HAP-1 (cell line): ENCODE results near the gene PRPH.
A peak's percentile ranks its signal among the peaks of the same experiment; 100 is the strongest.

Source experiments
- DNase-seq, 2 experiments: peaks; one replicate each; pipeline ENCODE4 v3.0.0-alpha.2; 2016 to 2020; ENCODE audit warnings: low spot score in 2 of 2
- H3K27me3 ChIP-seq: fragments of 250-450 bp; sonication (Bioruptor Pico); 2 replicates; pipeline ENCODE4 v1.5.1; 2020; ENCODE audit warnings: low read depth, mild to moderate bottlenecking, moderate library complexity
- H3K36me3 ChIP-seq: fragments of 250-450 bp; sonication (Bioruptor Pico); replicated peaks from 2 replicates; pipeline ENCODE4 v1.5.1; 2020; ENCODE audit warnings: mild to moderate bottlenecking
- H3K4me1 ChIP-seq: fragments of 250-450 bp; sonication (Bioruptor Pico); 2 replicates; pipeline ENCODE4 v1.5.1; 2020; ENCODE audit warnings: mild to moderate bottlenecking
- H3K4me3 ChIP-seq: fragments of 250-450 bp; sonication (Bioruptor Pico); 2 replicates; pipeline ENCODE4 v1.5.1; 2020; ENCODE audit warnings: mild to moderate bottlenecking, moderate library complexity
- H3K9me3 ChIP-seq: fragments of 250-450 bp; sonication (Bioruptor Pico); 2 replicates; pipeline ENCODE4 v1.5.1; 2020; ENCODE audit warnings: mild to moderate bottlenecking, moderate library complexity
- in situ Hi-C: fragments of 300-500 bp; cut with MboI; formaldehyde crosslinking; loops from 3 replicates; pipeline ENCODE4 v1.14.3; 2020; ENCODE audit warnings: low sequenced_read_pairs, inconsistent platforms, mixed read lengths

Gene PRPH

DNA sequence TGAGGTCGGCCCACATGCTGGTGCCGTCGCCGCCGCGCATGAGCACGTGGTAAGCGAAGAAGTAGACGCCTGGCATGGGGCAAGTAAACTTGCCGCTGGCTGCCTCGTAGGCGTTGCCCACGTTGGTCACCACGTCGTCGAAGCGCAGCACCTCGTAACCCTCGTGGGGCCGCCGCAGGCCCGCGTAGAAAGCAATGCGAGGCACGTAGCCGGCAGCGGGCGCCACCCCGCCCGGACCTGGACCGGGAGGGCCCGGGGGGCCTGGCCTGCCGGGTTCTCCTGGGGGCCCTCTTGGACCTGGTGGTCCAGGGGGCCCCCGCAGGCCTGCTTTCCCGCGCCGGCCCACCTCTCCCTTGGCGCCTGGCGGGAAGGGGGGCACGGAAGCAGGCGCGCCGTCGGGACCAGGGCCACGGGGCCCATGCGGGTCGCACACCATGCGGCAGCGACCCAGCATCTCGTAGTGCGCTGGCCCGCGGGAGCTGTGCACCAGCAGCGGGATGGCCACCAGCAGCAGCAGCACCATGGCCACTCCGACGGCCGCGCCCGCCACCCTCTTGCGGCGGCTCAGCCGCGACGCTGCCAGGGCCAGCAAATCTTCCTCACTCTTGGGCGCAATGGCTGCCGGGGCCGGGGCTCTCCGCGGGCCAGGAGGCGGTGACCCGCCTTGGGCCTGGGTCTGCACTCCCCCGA lies 41.2 kb downstream of the PRPH start:
- DNase-seq = no peak

DNA sequence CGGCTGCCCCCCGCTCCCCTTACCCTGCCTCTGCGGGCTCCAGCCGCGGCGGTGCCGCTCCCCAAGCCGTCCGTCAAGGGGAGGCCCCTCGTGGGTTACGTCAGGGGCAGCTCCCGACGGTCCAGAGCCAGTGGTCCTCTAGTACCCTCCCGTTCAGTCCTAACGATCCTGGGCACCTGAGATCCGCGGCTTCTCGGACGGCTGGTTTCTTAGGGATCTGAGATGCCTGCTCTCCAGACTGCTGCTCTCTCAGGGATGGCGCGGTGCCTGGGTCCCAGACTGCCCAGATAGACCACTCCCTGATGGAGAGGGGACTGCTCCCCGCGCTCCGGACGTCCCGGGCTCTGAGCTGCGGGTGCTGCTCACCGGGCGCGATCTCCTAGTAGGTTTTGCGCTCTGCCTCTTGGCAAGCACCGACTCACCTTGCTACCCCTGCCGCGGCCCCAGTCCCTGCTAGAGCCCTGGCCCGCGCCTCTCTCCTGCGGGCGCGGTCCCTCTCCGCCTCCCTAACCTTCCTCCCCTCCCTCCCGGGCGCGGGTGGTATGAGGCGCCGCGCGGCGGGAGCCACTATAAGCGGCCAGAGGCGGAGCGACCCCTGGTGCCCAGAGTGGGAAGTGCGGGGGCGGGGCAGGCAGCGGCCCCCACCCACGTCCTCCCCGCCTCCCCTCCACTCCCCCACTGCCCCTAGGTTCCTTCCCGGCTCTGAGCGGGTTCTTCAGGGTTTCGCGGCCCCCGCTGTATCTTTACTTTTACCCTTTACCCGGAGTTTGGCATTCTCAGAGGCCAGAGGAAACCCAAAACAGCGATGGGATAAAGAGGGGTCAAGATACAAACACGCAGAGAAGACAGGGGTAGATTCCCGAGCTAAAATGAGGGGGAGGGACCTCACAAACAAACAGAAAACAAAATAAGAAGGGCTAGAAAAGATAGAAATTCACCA lies 42.0 kb downstream of the PRPH start, which contains the start of gene C1QL4:
C1QL4 (minus strand) TSS at position 544 of the 940 bp plus-strand sequence. CDS start 711 bp downstream, outside the sequence.
- H3K27me3 ChIP-seq = no peaks in the 10 kb centered on the region
- in situ Hi-C loops = no loop called here

More for the DNA sequence above, 41.2 kb downstream of the PRPH start:
- no peaks in the 10 kb centered on the region for H3K27me3 ChIP-seq
- in situ Hi-C loops = no loop called here
- peak overlapping the region; percentile 68 for H3K4me3 ChIP-seq
- peaks cover 10% of the 10 kb centered on the region; the same call in 1 of the 2 replicates for H3K4me1 ChIP-seq
- peaks cover 14% of the 10 kb centered on the region for H3K36me3 ChIP-seq
- H3K9me3 ChIP-seq = no peaks in the 10 kb centered on the region

DNA sequence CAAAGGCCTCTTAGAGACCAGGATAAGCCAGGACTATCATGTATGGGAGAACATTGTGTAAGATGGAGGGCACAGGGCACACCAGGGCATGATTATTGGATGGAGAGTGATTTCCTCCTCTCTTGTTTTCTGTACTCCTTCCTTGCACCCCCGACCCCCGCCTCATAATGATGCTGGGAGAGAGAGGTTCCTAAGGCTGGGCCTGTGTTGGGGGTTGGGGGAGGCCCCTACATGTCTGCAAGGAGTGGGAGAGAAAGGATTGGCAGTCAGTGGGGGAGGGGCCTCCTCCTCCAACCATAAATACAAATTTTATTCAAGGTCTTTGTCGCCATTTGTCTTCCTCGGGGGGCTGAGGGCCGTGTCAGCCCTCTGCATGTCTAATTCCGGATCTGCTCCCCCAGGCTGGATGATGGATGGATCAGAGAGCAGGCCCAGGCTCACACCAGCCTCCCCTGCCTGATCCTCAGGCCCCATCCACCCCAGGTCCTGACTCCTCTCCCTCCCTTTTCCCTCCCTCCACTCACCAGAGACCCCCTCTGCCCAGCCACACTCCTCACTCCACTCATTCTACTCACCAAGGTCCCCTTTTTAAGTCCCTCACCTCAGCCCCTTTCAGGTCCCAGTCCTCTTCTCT lies 44.0 kb downstream of the PRPH start:
- Histone ChIP-seq H3K36me3 (no peaks in the 10 kb centered on the region; the same call in 1 of the 2 replicates), H3K27me3 (no peaks in the 10 kb centered on the region), H3K9me3 (no peaks in the 10 kb centered on the region), H3K4me3 (no peak overlapping the region), H3K4me1 (peaks cover 15% of the 10 kb centered on the region)
- in situ Hi-C loops = no loop called here
- no peak for DNase-seq

More for the DNA sequence above, 42.0 kb downstream of the PRPH start, which contains the start of gene C1QL4:
- peaks cover 8% of the 10 kb centered on the region; the same call in 1 of the 2 replicates for H3K4me1 ChIP-seq
- H3K9me3 ChIP-seq = no peaks in the 10 kb centered on the region
- H3K36me3 ChIP-seq = peaks cover 5% of the 10 kb centered on the region
- peak within 1 kb of the TSS; percentile 68 for H3K4me3 ChIP-seq
- DNase-seq = peak; percentile 75 to 96

DNA sequence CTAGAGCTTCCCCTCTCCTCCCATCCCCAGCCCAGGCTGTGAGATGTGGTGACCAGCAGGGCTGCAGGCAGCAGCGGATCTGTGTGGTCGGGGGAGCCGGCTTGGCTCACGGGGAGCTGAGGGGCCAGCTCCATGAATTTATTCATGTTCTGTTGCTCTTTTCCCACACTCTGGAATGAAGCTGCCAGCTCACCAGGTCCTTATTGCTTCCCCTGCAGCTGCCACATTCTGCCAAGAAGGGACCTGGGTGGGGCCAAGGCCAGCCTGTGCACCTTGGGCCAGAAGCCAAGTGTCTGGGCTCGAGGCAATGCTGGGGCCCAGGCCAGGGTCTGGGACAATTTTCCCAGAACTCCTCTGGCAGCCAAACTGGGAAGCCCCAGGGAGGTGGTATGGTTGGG lies 44.5 kb downstream of the PRPH start:
- Histone ChIP-seq H3K36me3 (no peaks in the 10 kb centered on the region; the same call in 1 of the 2 replicates), H3K27me3 (no peaks in the 10 kb centered on the region), H3K9me3 (no peaks in the 10 kb centered on the region), H3K4me1 (peaks cover 15% of the 10 kb centered on the region), H3K4me3 (no peak overlapping the region)
- in situ Hi-C loops = no loop called here
- DNase-seq = no peak

DNA sequence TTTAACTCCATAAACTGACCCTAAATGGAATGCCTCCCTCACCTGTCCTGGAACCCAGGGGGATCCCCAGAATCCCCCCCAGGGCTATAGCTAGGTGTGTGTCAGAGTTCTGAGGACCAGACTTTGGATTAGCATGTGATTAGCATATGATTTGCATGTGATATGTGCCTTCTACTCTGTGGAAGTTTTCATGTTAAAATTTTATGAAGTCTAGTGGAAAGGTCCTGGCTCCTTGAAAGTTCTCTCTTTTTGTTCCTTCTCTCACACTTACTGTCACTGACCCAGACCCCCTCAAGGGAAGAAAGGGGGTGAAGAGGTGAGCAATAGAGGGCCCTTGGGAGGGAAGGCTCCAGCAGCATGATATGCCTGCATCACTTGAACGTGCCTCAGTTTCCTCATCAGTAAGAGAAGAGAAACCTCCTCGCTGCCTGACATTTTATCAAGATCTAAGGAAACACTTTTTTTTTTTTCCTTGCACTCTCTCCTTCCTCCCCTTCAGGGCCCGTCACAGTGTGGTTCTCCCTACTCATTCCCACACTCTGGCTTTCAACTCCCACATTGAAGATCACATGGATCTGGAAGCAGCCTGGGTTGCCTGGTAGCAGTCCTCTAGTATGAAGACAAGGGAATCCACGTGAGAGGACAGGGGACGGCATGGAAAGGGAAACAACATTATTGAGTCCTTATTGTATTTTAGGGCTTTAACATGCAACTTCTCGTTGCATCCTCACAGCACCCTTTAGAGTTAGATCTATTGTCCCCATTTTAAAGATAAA lies 45.3 kb downstream of the PRPH start:
- H3K9me3 ChIP-seq = no peaks in the 10 kb centered on the region
- H3K27me3 ChIP-seq = no peaks in the 10 kb centered on the region
- no peak overlapping the region for H3K4me3 ChIP-seq
- H3K36me3 ChIP-seq = no peaks in the 10 kb centered on the region; the same call in 1 of the 2 replicates
- in situ Hi-C loops = loop anchor here (5.0 kb wide), 1 partner anchor 53 kb away; no protein-coding TSS in a partner anchor
- no peak for DNase-seq
- H3K4me1 ChIP-seq = peaks cover 13% of the 10 kb centered on the region

DNA sequence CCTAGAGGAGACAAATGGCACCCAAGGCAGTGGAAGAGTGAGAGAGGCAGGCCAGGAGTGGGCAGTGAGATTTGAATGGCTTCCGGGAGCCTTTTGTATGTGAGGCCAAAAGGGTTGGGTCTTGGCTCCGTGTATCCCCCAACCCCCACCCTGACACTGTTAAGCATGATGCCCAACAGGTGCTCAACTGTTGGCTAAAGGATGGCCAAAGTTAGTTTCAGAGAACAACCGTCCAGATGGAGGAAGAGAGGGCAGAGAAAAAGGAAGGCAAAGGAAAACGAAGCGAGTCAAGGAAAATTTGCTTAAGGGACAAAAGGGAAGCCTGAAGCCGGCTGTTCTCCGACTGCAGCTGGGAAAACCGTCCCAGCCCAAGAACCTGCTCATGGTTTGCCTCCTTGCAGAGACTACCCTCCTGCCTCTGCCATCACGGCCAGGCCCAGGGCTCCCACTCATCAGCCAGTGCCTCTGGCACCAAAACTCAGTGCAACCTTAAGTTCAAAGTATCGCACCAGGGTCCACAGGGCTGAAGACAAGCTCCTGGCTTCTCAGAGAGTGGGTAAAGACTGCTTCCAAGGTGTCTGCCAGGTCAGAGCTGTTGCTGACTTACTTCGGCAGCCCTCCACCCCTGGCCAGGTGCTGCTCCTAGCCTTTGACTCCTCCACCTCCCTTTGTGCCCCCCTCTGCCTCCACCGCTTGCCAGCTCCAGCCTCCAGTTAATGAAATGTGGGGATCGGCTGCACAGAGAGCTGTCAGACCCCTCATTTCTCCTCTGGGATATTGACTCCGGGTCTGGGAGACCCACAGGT lies 46.2 kb downstream of the PRPH start:
- Histone ChIP-seq H3K27me3 (no peaks in the 10 kb centered on the region), H3K9me3 (no peaks in the 10 kb centered on the region), H3K36me3 (no peaks in the 10 kb centered on the region), H3K4me3 (no peak overlapping the region), H3K4me1 (peaks cover 10% of the 10 kb centered on the region)
- no peak for DNase-seq
- in situ Hi-C loops = loop anchor here (5.0 kb wide), 1 partner anchor 54 kb away; no protein-coding TSS in a partner anchor

DNA sequence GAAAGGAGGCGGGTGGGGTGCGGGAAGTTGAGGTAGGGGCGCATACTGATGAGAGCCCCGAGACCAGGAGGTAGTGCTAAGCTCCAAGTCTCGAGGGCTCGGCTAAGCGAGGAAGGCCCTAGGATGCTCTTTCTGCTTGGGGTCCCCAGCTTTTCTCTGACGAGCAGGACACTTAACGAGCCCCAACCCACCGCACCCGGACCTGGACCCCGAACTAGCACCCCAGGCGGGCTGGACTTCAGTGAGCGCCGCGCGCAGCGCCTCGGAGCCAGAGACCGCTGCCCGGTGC lies 46.8 kb downstream of the PRPH start:
- Histone ChIP-seq H3K4me3 (peak overlapping the region; percentile 39), H3K36me3 (no peaks in the 10 kb centered on the region), H3K27me3 (no peaks in the 10 kb centered on the region), H3K9me3 (no peaks in the 10 kb centered on the region), H3K4me1 (peaks cover 7% of the 10 kb centered on the region)
- DNase-seq = no peak
- in situ Hi-C loops = loop anchor here (5.0 kb wide), 1 partner anchor 54 kb away; no protein-coding TSS in a partner anchor

DNA sequence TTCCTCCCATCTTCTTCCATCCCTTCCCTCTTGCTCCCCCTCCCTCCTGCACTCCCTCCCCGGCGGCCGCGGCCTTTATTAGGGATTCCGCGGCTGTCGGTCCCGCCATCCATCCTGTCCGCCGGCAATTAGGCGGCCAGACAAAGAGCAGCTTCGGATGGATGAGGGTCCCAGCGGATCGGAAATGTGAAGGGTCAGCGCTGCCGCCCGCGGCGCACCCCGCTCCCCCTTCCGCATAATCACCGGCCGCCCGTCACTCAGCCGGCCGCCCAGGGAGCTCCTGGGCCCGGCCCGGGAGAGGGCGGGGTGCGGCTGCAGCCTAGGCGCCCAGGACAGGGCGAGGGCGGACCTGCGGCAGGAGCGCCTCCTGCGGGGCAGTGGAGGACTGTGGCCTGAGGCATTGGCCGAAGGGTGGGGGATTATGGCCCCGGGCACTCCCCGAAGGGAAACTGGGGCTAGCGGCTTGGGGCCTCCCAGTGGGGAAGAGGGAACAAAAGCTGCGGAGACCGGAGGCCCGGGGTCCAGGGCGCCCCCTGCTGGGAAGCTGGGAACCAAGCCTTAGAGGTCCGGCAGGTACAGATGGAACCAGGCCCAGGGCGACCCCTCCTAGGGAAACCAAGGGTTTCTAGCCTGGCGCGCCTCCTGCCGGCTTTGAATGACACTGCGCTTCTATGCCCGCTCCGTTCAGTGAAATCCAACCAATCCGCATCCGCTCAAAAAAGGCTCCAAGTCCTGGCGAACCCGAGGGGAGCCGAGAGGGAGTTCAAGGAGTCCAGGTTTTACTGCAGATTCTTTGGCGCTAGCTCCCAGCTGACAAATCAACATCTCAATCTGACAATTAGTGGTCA lies 47.3 kb downstream of the PRPH start:
- peak; percentile 94 to 98 for DNase-seq
- no peaks in the 10 kb centered on the region for H3K9me3 ChIP-seq
- H3K4me1 ChIP-seq = peaks cover 12% of the 10 kb centered on the region
- in situ Hi-C loops = loop anchor here (5.0 kb wide), 1 partner anchor 55 kb away; no protein-coding TSS in a partner anchor
- no peaks in the 10 kb centered on the region for H3K36me3 ChIP-seq
- no peaks in the 10 kb centered on the region for H3K27me3 ChIP-seq
- H3K4me3 ChIP-seq = peak overlapping the region; percentile 39

DNA sequence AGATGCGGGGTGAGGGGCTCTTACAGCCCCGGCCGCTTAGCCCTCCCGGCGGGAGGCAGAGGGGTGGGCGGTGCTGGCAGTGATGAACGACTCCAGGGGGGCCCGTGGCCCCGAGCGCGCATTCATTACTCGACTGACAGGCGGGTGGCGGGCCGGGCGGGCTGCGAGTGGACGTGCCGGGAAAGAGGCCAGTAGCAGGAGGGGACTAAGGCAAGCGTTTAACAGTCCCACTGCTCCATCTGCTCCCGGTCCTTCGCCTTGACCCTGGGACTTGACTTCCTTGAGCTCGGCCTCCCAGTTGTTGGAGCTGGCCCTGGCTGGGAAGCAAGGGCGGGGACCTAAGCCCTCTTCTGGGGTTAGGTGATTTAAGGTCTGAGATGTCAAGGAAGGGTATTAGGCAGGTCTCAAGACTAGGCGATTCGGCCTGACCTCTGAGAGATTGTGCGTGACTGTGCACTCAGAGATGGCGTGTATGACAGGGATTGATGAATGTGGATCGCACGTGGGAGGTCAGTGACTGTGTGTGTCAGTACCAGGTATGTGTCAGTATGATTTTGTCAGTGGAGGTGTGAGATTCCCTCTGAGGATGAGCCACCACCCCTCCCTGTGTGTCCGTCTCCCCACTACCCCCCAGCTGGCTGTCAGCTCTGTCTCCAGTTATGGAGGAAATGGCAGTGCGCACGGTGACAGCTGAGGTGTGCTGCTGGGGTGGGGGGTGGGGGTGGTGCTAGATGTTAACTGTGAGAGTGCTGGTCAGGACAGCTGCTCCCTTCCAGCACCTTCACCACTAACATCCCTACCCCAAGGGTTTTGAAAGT lies 48.2 kb downstream of the PRPH start:
- H3K27me3 ChIP-seq = no peaks in the 10 kb centered on the region
- in situ Hi-C loops = loop anchor here (5.0 kb wide), 1 partner anchor 56 kb away; no protein-coding TSS in a partner anchor
- peaks cover 19% of the 10 kb centered on the region for H3K4me1 ChIP-seq
- peak overlapping the region; percentile 39 for H3K4me3 ChIP-seq
- H3K9me3 ChIP-seq = no peaks in the 10 kb centered on the region
- no peaks in the 10 kb centered on the region for H3K36me3 ChIP-seq
- no peak for DNase-seq

DNA sequence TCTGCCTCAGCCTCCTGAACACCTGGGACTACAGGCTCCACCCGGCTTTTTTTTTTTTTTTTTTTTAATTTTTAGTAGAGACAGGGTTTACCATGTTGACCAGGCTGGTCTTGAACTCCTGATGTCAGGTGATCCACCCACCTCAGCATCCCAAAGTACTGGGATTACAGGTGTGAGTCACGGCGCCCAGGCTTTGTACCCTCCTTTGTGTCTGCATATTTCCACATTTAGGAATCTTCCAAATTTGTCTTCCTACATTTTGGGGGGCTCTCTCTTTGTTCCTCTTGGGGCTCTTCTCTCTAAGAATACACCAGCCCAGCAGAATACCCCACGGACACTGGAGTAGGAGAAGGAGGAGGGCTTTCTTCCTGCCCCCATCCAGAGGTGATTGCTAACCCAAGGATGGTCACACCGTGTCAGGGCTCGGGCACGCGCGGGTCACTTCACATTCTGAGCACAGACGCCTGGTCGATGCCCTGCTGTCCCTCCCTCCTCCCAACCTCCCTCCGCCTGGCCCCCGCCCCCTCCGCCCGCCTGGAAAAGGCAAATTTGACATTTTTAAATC lies 49.6 kb downstream of the PRPH start:
- H3K36me3 ChIP-seq = no peaks in the 10 kb centered on the region
- in situ Hi-C loops = loop anchor here (5.0 kb wide), 1 partner anchor 57 kb away; no protein-coding TSS in a partner anchor
- peaks cover 20% of the 10 kb centered on the region for H3K4me1 ChIP-seq
- no peak for DNase-seq
- H3K9me3 ChIP-seq = no peaks in the 10 kb centered on the region
- no peaks in the 10 kb centered on the region for H3K27me3 ChIP-seq
- no peak overlapping the region for H3K4me3 ChIP-seq
